PFSK-1 (cell line): ENCODE results near the gene DSTYK.
A peak's percentile ranks its signal among the peaks of the same experiment; 100 is the strongest.

ENCODE experiments used
- FOXP2 ChIP-seq: optimal IDR thresholded peaks from 2 replicates; pipeline ENCODE3; 2011; ENCODE audit warnings: borderline replicate concordance, control low read depth, inconsistent platforms; ENCODE audit not compliant: insufficient read depth; ENCODE audit errors: extremely low read length, extremely low read depth
- POLR2AphosphoS5 ChIP-seq: IDR thresholded peaks from 2 replicates; pipeline ENCODE4 v1.6.1; 2012; ENCODE audit warnings: low read depth, mild to moderate bottlenecking, control low read depth, low read length, moderate library complexity
- SIN3A ChIP-seq: IDR thresholded peaks from 2 replicates; pipeline ENCODE4 v1.6.1; 2012; ENCODE audit warnings: mild to moderate bottlenecking, low read length, moderate library complexity, borderline replicate concordance; ENCODE audit not compliant: insufficient read depth
- TAF1 ChIP-seq: IDR thresholded peaks from 2 replicates; pipeline ENCODE4 v1.6.1; 2012; ENCODE audit warnings: low read length, control low read depth, borderline replicate concordance; ENCODE audit not compliant: insufficient read depth
- TF ChIP-seq, protein P1 (sequence below), 2 experiments: IDR thresholded peaks; 2 replicates each; pipeline versions ENCODE4 v1.6.1 to v1.8.0; 2011 to 2012; ENCODE audit warnings: low read depth in 2 of 2, low read length in 2 of 2, control low read depth in 1 of 2, inconsistent platforms in 1 of 2, mild to moderate bottlenecking in 1 of 2, moderate library complexity in 1 of 2; ENCODE audit not compliant: insufficient read depth in 1 of 2

The DSTYK gene

DNA sequence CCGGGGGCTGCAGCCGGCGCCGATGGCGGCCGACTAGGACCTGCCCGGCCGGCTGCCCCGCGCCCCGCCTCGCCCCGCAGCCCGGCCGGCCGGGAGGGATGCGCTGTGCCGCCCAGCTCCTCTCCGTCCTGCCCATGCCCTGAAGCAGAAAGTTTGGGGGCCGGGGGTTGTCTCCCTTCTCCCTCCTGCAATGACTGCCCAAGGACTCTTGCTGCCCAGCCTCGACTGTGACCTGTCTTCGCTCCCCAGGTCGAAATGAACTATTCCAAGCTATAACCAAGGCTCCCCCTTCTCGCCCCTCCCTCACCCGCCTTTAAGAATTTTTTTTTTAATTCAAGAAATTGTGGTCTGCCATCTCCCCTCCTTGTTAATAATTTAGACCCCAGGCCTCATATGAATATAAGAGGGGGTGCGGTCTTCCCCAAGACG lies 16.6 kb upstream of the DSTYK start:
- TF ChIP-seq FOXP2: no peak
- TF ChIP-seq TAF1: no peak
- no peak for TF ChIP-seq POLR2AphosphoS5

DNA sequence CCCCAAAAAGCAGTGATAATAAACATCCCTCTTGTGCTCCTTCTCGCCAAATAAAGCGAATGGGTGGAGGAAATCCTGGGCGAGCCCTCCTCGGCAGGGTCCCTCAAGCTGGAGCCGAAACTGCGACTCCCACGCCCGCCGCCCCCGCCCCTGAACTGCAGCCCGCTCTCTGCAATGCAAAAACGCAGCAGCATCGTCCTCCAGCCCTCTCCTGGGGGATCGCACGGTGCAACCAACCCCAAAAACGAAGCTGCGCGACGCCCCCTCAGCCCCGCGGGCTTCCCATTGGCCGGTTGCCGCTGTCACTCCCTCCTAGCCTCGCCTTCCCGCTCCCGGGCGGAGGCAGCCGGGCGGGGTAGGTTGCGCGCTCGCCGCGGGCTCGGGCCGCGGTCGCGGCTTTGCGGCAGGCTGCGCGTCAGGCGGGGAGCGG lies 16.1 kb upstream of the DSTYK start, which contains the start of gene TMCC2:
TSS of gene TMCC2 (plus strand) at position 363 of the 430 bp plus-strand sequence. CDS start 619 bp downstream, outside the sequence.
- TF ChIP-seq POLR2AphosphoS5: peak; percentile 55; the same call in 1 of the 2 replicates
- TF ChIP-seq FOXP2: peak; percentile 53
- peak; percentile 56; the same call in 1 of the 2 replicates for TF ChIP-seq TAF1
- TF ChIP-seq SIN3A: no peak
- TF ChIP-seq, protein P1, sequence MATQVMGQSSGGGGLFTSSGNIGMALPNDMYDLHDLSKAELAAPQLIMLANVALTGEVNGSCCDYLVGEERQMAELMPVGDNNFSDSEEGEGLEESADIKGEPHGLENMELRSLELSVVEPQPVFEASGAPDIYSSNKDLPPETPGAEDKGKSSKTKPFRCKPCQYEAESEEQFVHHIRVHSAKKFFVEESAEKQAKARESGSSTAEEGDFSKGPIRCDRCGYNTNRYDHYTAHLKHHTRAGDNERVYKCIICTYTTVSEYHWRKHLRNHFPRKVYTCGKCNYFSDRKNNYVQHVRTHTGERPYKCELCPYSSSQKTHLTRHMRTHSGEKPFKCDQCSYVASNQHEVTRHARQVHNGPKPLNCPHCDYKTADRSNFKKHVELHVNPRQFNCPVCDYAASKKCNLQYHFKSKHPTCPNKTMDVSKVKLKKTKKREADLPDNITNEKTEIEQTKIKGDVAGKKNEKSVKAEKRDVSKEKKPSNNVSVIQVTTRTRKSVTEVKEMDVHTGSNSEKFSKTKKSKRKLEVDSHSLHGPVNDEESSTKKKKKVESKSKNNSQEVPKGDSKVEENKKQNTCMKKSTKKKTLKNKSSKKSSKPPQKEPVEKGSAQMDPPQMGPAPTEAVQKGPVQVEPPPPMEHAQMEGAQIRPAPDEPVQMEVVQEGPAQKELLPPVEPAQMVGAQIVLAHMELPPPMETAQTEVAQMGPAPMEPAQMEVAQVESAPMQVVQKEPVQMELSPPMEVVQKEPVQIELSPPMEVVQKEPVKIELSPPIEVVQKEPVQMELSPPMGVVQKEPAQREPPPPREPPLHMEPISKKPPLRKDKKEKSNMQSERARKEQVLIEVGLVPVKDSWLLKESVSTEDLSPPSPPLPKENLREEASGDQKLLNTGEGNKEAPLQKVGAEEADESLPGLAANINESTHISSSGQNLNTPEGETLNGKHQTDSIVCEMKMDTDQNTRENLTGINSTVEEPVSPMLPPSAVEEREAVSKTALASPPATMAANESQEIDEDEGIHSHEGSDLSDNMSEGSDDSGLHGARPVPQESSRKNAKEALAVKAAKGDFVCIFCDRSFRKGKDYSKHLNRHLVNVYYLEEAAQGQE (IDR thresholded peaks at IDR 0.05; ENCODE audit: insufficient read depth in 1 of 2, low read depth in 2 of 2, low read length in 2 of 2): no peak

DNA sequence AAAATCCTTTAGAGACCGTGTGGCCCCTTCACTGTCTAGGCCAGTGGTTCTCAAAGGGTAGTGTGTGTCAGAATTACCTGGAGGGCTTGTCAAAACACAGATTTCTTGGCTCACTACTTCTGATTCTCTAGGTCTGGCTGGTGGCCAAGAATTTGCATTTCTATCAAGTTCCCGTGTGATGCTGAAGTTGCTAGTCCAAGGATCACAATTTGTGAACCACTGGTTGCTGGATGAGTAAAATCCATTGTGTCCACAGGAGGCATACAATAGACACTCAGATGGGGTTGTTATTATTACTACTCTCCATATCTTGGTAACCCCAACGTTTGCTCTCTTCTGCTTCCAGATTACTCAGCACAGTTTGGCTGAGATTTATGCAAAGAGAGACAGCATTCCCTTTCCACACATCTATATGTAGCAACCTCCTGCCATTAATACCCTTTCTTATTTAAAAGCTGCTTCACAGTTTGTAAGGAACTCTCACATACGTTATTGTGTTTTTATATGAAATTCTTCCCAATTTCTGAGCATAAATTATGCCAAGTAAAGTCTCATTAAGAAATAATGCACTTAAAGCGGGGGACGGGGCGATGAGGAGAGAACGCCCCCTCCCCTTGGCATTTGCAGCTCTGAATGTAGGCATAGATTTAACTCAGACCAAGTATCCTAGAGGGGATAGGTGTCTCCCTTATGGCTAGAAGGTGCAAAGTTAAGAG lies 15.5 kb upstream of the DSTYK start:
- TF ChIP-seq SIN3A (no peak), POLR2AphosphoS5 (no peak), TAF1 (no peak), FOXP2 (no peak)
- TF ChIP-seq, protein P1 (IDR thresholded peaks at IDR 0.05; ENCODE audit: insufficient read depth in 1 of 2, low read depth in 2 of 2, low read length in 2 of 2): no peak

DNA sequence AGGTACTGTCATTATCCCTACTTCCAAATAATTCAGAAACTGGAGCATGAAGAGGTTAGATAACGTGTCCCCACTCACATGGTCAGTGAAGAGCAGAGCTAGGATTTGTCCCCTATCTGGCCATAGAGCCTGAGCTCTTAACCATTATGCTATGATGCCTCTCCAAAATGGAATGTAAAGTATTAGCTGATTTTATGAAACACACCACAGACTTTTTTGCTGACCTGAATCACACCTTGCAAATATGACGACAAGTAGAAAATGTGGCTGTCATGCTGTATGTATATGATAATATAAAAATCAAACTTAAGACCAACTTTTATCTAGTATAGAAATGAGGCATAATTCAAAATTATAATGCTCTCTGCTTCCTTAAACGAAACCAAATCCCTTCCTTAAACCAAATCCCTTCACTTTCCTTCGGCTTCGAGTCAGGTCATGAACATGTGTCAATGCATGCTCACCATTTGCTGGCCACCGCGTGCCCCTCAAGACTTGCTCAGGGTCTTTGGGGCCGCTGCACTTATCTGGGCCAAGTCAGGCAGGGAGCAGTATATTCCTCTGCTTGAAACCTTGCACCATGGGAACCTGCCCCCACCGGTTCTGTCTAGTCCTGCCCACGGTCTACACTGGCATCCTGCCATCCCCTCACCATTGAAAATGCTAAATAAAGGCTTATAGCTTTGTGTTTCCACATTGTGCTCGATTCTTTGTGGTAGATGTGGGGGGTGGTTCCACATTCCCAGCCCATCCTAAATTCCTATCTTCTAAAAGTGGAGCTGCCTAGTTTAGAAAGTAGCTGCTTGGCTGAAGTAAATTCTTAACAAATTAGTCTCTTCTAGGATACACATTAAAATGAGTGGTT lies 14.6 kb upstream of the DSTYK start:
- no peak for TF ChIP-seq SIN3A
- TF ChIP-seq FOXP2: no peak
- no peak for TF ChIP-seq POLR2AphosphoS5
- TF ChIP-seq, protein P1 (IDR thresholded peaks at IDR 0.05; ENCODE audit: insufficient read depth in 1 of 2, low read depth in 2 of 2, low read length in 2 of 2): no peak
- TF ChIP-seq TAF1: no peak

DNA sequence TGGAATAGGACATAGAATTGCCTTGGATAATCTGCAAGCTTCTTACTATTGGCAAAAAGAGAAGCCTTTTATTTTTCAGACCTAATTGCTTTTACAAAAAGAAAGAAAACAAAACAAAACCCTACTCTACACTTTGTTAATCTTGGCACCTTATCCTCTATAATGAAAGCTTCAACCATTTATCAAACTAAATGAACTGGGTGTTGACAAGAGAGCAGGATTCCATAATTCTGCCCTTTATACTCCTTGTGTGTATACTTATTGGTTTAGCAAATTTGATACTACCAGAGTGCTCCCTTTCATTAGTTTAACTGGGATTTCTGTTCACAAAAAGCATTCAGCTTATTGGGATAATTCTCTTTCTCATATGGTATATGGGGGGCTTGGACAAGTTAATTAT lies 13.2 kb upstream of the DSTYK start:
- no peak for TF ChIP-seq POLR2AphosphoS5
- TF ChIP-seq, protein P1 (IDR thresholded peaks at IDR 0.05; ENCODE audit: insufficient read depth in 1 of 2, low read depth in 2 of 2, low read length in 2 of 2): no peak
